ENCODE results near the gene HSPB6. TPM values are rescaled to one million over a fixed set of nuclear protein-coding genes. Genes with fewer than 3 reads are reported as not detected.

HSPB6 gene
- total and polyA plus RNA-seq, 2 of the 8 experiments (the other 6 are each of a cell fraction or from before 2014, with no cell fraction given), result 0.91 TPM; not detected in 1

- no peak overlapping the region for H3K4me2 ChIP-seq (ENCODE audit: insufficient read depth in 1 of 2, low read depth in 2 of 2, low read length in 2 of 2)
- FAIRE-seq (no peak), DNase-seq (ENCODE audit: low read depth in 1 of 2, low spot score in 2 of 2) (no peak)
- no peak overlapping the region for H3K23ac ChIP-seq (ENCODE audit: insufficient read length)
- H2BK20ac ChIP-seq (ENCODE audit: low read length), result no peak overlapping the region
- H4K8ac ChIP-seq (ENCODE audit: extremely low read depth, insufficient read depth, low read length), result no peak overlapping the region
- CTCF ChIA-PET (ENCODE audit: partially characterized antibody), result interaction anchor here (1.5 to 11.8 kb wide), 2 partner anchors 9 to 34 kb away, joined by 3 to 80 read pairs; partner anchors contain the start of gene IGFLR1
- H4K91ac ChIP-seq (replicated peaks; ENCODE audit: insufficient read length, low read length), result no peak overlapping the region
- no peaks in the 10 kb centered on the region for H3K79me1 ChIP-seq (ENCODE audit: low read depth, low read length)
- POLR2A ChIA-PET (ENCODE audit: partially characterized antibody), result interaction anchor here (2.4 to 6.1 kb wide), 2 partner anchors 7 to 11 kb away, joined by 12 to 39 read pairs; no protein-coding TSS in a partner anchor
- H4K5ac ChIP-seq (ENCODE audit: insufficient read length, low read depth, low read length), result no peak overlapping the region
- H3K79me2 ChIP-seq (ENCODE audit: control insufficient read depth in 1 of 2, insufficient read depth in 2 of 2, low read length in 2 of 2), result no peaks in the 10 kb centered on the region
- H2AFZ ChIP-seq (ENCODE audit: low read length), result no peak overlapping the region
- no peak overlapping the region for H3K9ac ChIP-seq (replicated peaks in 1 of 4; ENCODE audit: extremely low read depth in 1 of 4, low read depth in 3 of 4, low read length in 3 of 4)
- H3K18ac ChIP-seq (ENCODE audit: extremely low read depth, low read length), result no peak overlapping the region
- no peak overlapping the region for H2BK5ac ChIP-seq (ENCODE audit: low read depth, low read length)
- H3K23me2 ChIP-seq (ENCODE audit: low read depth, low read length), result no peaks in the 10 kb centered on the region
- H3K56ac ChIP-seq (replicated peaks; ENCODE audit: insufficient read length, low read depth, low read length), result no peak overlapping the region
- H3K14ac ChIP-seq (ENCODE audit: insufficient read length), result no peak overlapping the region
- peaks cover 36 to 74% (median 72%) of the 10 kb centered on the region in 4 experiments for H3K36me3 ChIP-seq (ENCODE audit: control insufficient read depth in 2 of 4, insufficient read depth in 4 of 4, low read length in 3 of 4)
- H3K27ac ChIP-seq (ENCODE audit: low read depth, low read length), result no peak overlapping the region
- no peak overlapping the region for H3K4me3 ChIP-seq (ENCODE audit: extremely low read depth in 1 of 4, insufficient read depth in 2 of 4, low read depth in 3 of 4, low read length in 4 of 4)
- 95% methylated on average over 18 of the region's 18 CpGs; no CpG with 5 or more reads in 1 of the 2 experiments for WGBS, 2 experiments (ENCODE audit: extremely low coverage in 1 of 2, insufficient coverage in 1 of 2, insufficient read length in 1 of 2, insufficient replicate concordance in 2 of 2, low coverage in 1 of 2, low lambda C conversion rate in 2 of 2, missing lambda C conversion rate in 1 of 2)
- H3K4ac ChIP-seq (replicated peaks; ENCODE audit: insufficient read length, low read depth, low read length), result no peak overlapping the region
- H3K27me3 ChIP-seq (replicated peaks in 1 of 4; ENCODE audit: control insufficient read depth in 3 of 4, extremely low read depth in 1 of 4, insufficient read depth in 3 of 4, low read length in 3 of 4), result no peaks in the 10 kb centered on the region
- H2BK120ac ChIP-seq (replicated peaks; ENCODE audit: low read depth, low read length), result no peak overlapping the region
- no peak overlapping the region for H2AK5ac ChIP-seq (ENCODE audit: low read depth, low read length)
- no peaks in the 10 kb centered on the region for H3K4me1 ChIP-seq (replicated peaks in 1 of 4; ENCODE audit: control insufficient read depth in 3 of 4, insufficient read depth in 4 of 4, low read length in 3 of 4)
- no peak overlapping the region for H2BK15ac ChIP-seq (ENCODE audit: low read length)
- peaks cover 12 to 20% of the 10 kb centered on the region in 2 experiments for H4K20me1 ChIP-seq (replicated peaks in 1 of 2; ENCODE audit: control insufficient read depth in 1 of 2, insufficient read depth in 2 of 2, low read length in 2 of 2)
- H3K9me3 ChIP-seq (ENCODE audit: insufficient read depth in 2 of 2, low read depth in 1 of 2, low read length in 1 of 2), result no peaks in the 10 kb centered on the region
- no peak overlapping the region for H2BK12ac ChIP-seq (ENCODE audit: low read depth, low read length)
- TF ChIP-seq SRF (IDR thresholded peaks at IDR 0.05; ENCODE audit: low read depth, low read length), result no peak
- TF ChIP-seq MAFK (IDR thresholded peaks at IDR 0.05; ENCODE audit: low read depth, low read length), result no peak
- no peak for TF ChIP-seq SIX5 (IDR thresholded peaks at IDR 0.05; ENCODE audit: low read depth, low read length)
- no peak for TF ChIP-seq RNF2 (IDR thresholded peaks at IDR 0.05; ENCODE audit: borderline replicate concordance, low read depth, low read length, missing control alignments, poor library complexity, severe bottlenecking)
- TF ChIP-seq, protein P1, sequence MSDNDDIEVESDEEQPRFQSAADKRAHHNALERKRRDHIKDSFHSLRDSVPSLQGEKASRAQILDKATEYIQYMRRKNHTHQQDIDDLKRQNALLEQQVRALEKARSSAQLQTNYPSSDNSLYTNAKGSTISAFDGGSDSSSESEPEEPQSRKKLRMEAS (IDR thresholded peaks at IDR 0.05), result no peak
- TF ChIP-seq, protein P2, sequence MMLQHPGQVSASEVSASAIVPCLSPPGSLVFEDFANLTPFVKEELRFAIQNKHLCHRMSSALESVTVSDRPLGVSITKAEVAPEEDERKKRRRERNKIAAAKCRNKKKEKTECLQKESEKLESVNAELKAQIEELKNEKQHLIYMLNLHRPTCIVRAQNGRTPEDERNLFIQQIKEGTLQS (IDR thresholded peaks at IDR 0.05; ENCODE audit: insufficient read depth, low read depth, low read length), result no peak
- no peak for TF ChIP-seq JUND (IDR thresholded peaks at IDR 0.05; ENCODE audit: low read length)
- TF ChIP-seq CHD2 (IDR thresholded peaks at IDR 0.05; ENCODE audit: low read length), result no peak
Measured at GRCh38 chr19:35729021-35729420, 27.8 kb downstream of the HSPB6 start.

All from H1 (cell line).